AG09309 (cell line): Measurements from ENCODE around the gene TMEM270.
"Not testable (repeated sequence)": the region's sequence is repeated elsewhere in the genome, so short reads cannot be mapped to it uniquely, and the experiment has no call there.

ENCODE experiments used
- DNase-seq: peaks from one replicate; pipeline ENCODE4 v3.0.0-alpha.2; 2010; ENCODE audit warnings: low read depth
- H3K4me3 ChIP-seq: 2 replicates; pipeline ENCODE4 v1.5.1; 2011; ENCODE audit warnings: mild to moderate bottlenecking, low read depth, low read length, moderate library complexity; ENCODE audit not compliant: control insufficient read depth
- TF ChIP-seq, protein P1 (sequence below): IDR thresholded peaks from 2 replicates; pipeline ENCODE4 v1.5.1; 2011; ENCODE audit warnings: mild to moderate bottlenecking, low read depth, low read length, inconsistent platforms; ENCODE audit not compliant: insufficient read depth, control insufficient read depth; ENCODE audit errors: missing control alignments

Gene TMEM270, protein sequence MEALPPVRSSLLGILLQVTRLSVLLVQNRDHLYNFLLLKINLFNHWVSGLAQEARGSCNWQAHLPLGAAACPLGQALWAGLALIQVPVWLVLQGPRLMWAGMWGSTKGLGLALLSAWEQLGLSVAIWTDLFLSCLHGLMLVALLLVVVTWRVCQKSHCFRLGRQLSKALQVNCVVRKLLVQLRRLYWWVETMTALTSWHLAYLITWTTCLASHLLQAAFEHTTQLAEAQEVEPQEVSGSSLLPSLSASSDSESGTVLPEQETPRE

GRCh38 chr7:73860859-73861258 lies at the start of gene TMEM270:
TSS of gene TMEM270 (plus strand) at chr7:73861159. CDS start at chr7:73861195, 36 bp downstream.
- H3K4me3 ChIP-seq: no peak within 1 kb of the TSS
- DNase-seq: no peak
- TF ChIP-seq, protein P1, sequence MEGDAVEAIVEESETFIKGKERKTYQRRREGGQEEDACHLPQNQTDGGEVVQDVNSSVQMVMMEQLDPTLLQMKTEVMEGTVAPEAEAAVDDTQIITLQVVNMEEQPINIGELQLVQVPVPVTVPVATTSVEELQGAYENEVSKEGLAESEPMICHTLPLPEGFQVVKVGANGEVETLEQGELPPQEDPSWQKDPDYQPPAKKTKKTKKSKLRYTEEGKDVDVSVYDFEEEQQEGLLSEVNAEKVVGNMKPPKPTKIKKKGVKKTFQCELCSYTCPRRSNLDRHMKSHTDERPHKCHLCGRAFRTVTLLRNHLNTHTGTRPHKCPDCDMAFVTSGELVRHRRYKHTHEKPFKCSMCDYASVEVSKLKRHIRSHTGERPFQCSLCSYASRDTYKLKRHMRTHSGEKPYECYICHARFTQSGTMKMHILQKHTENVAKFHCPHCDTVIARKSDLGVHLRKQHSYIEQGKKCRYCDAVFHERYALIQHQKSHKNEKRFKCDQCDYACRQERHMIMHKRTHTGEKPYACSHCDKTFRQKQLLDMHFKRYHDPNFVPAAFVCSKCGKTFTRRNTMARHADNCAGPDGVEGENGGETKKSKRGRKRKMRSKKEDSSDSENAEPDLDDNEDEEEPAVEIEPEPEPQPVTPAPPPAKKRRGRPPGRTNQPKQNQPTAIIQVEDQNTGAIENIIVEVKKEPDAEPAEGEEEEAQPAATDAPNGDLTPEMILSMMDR: no peak

DNA sequence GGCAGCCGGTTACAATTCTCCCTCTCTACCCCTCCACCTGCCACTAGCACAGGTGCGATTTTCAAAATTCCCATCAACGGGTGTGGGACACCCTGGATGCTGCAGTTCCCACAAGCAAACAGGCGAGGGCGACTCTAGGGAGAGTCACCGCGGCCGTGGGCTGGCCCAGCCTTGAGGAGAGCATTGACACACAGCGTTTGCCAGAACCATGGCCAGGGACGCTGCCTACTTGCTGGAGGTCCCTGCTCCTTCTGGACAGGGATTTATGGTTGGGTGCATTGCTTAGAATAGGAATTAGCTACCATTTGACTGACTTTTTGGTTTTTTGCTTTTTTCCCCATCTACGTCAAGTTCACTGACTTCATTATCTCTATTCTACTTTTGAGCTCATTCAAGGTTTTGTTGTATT lies 49.2 kb upstream of the TMEM270 start:
- TF ChIP-seq, protein P1: peak; percentile 91
- no peak overlapping the region for H3K4me3 ChIP-seq
- DNase-seq: peak; percentile 14

DNA sequence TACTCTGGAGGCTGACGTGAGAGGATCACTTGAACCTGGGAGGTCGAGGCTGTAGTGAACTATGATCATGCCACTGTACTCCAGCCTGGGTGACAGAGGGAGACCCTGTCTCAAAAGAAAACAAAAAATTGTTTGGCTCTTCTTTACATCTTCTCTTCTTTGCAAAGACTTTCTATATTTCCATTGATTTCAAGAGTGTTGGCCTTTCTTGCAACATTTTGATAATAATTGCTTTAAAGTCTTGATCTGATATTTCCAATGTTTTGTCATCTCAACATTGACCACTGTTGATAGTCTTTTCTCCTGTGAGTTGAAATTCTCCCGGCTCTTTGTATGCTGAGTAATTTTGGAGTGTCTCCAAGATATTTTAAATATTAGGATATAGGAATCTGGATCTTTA lies 48.0 kb upstream of the TMEM270 start:
- no peak for DNase-seq
- no peak overlapping the region for H3K4me3 ChIP-seq
- TF ChIP-seq, protein P1: no peak

DNA sequence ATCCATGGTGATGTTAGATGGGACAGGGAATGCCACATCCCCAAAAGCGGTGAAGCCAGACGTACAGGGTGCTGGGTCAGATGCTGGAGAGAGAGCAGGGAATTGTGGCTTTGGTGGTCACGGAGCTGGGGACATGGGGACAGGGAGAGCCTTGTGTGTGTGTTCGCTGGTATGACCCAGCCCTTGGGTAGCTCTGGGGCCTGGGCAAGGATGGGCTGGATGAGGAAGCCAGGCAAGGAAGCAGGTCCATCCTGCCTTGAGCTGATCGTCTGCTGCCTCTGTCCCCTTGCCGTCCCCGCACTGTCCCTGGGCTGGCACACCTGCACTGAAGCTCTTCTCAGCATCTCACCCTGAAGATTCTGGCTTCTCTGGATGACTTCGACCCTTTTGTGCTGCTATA lies 45.5 kb upstream of the TMEM270 start:
- TF ChIP-seq, protein P1: no peak
- no peak overlapping the region for H3K4me3 ChIP-seq
- no peak for DNase-seq

GRCh38 chr7:73817121-73817520 lies 43.8 kb upstream of the TMEM270 start:
- TF ChIP-seq, protein P1: no peak
- no peak for DNase-seq
- H3K4me3 ChIP-seq: no peak overlapping the region

GRCh38 chr7:73820013-73820412 lies 40.9 kb upstream of the TMEM270 start:
- TF ChIP-seq, protein P1: no peak
- no peak for DNase-seq
- H3K4me3 ChIP-seq: no peak overlapping the region

- H3K4me3 ChIP-seq: not testable (repeated sequence)
Measured at GRCh38 chr7:73821597-73822285, 39.2 kb upstream of the TMEM270 start.

More at GRCh38 chr7:73821597-73822285, 39.2 kb upstream of the TMEM270 start:
- DNase-seq: not testable (repeated sequence)
